Measurements from ENCODE around the gene RICTOR.

RICTOR gene

DNA sequence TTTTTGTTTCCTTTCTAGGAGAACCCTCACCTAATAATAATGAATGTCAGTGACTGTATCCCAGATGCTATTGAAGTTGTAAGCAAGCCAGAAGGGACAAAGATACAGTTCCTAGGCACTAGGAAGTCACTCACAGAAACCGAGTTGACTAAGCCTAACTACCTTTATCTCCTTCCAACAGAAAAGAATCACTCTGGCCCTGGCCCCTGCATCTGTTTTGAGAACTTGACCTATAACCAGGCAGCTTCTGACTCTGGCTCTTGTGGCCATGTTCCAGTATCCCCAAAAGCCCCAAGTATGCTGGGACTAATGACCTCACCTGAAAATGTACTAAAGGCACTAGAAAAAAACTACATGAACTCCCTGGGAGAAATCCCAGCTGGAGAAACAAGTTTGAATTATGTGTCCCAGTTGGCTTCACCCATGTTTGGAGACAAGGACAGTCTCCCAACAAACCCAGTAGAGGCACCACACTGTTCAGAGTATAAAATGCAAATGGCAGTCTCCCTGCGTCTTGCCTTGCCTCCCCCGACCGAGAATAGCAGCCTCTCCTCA lies 141.3 kb downstream of the RICTOR start:
- no peak for DNase-seq (ENCODE audit: low read depth)

DNA sequence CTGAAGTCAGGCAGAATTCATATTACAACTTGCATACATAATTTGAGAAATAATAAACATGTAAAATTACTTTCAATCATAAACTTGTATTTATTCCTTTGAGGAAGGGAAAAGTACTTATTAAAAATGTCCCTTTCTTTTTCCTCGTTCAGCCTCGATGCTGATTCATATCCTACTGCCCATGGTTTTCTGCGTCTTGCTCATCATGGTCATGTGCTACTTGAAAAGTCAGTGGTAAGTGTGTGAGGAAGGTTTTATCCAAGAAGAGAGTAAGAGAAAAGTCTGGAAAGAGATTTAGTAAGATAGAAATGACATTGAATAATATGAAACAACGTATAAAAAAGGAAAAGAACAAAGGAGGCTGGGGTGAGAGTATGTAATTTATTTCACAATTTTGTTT lies 142.5 kb downstream of the RICTOR start:
- DNase-seq (ENCODE audit: low read depth): no peak

DNA sequence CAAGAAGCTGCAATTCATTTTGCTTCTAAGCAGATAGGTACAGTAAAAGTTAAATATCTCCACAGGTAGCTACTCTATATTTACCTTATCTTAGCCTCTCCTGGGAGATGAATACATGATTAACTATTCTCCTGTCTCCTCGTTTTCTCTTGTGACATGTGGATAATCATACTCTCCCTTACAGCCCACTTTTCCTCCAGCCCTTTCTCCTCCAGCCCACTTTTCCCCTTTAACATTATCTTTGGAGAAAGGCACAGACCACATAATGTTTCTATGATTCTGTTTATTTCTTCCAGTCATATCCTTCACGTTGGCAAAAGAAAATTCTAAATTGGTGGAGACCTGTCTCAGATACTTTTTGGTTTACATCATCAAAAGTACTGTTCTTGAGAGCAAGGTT lies 144.4 kb downstream of the RICTOR start:
- DNase-seq (ENCODE audit: low read depth): no peak

DNA sequence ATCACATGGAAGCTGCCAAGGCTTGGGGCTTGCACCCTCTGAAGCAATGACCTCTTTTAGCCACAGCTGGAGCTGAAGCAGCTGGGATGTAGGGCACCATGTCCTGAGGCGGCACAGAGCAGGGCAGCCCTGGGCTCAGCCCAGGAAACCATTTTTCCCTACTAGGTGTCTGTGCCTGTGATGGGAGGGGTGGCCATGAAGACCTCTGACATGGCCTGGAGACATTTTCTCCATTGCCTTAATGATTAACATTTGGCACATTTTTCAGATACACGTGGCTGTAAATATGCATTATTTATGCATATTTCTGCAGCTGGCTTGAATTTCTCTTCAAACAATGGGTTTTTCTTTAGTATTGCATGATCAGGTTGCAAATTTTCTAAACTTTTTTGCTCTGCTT lies 146.7 kb downstream of the RICTOR start:
- DNase-seq (ENCODE audit: low read depth): no peak

DNA sequence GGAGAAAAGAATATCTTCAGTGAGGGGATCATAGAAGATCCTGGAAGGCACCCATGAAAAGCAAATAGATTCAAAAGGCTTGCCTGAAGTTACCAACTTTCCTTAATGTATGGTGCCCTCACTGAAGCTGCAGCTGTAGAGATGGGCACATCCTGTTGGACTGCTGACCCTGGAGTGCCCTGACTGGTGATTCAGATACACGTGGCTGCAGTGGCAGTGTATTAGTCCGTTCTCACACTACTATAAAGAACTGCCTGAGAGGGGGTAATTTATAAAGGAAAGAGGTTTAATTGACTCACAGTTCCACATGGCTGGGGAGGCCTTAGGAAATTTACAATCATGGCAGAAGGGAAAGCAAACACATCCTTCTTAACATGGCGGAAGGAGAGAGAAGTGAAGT lies 148.1 kb downstream of the RICTOR start:
- DNase-seq (ENCODE audit: low read depth): no peak

DNA sequence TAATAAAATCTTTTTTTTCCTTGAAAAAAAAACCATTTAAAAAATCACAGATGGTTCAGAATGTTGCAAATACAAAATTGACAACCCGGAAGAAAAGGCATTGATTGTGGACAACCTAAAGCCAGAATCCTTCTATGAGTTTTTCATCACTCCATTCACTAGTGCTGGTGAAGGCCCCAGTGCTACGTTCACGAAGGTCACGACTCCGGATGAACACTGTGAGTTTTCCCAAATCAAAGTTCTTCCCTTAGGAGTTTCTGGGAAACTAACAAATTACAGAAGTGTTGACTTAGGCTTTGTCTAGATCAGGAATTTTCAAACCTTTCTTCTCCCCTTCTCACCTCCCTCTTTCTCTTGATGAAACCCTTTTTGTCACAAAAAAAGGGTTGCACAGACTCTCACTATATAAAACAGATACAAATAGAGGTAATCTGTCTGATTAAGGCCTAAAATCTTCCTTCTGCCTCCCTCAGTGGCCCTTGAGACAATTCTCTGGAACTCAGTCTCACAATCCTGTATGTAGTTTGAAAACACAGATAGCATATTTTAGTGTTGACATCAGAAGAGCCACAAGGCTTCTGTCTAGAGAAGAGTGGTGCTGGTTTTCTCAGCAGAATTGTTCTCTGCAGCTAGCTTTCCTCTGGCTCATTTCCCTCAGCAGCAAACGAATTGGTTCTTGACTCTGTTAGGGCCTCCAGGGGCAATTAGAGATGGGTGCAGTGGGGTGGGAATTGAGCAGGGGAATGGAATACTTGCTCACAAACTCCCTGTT lies 148.9 kb downstream of the RICTOR start:
- DNase-seq (ENCODE audit: low read depth): no peak

DNA sequence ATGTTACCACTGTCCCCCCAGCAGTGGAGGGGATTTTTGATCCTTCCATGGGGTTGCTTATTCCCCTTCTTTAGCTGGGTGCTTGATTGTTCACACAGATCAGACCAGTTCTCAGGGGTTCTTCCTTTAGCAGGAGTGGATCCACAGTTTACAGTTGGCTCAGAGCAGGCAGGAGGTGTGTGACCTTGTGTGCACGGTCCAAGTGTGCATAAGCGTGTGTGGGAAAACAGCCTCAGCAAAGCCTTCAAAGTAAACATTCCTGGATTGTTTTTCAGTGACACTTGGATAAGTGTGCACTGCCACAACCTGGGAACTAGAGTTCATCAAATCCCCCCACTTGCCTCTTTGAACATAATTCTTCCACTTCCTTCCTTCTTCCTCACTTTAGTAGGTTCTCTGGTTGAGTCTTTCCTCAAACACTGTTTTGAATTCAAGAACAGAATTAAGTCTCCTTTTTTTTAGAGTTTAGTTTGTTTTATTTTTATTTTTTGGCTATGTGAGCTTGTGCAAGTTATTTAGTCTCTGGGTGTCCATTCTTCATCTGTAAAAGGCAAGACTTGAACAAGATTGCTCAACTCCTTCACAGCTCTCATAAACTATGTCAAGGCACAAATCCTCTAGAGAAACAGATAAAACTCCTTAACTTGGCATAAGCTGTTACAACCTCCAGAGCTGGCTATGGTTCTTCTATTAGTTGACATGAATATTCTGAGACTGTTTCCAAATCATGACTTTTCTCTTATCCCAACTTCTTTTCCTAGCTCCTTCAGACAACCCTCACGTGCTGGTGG lies 150.3 kb downstream of the RICTOR start:
- no peak for DNase-seq (ENCODE audit: low read depth)

DNA sequence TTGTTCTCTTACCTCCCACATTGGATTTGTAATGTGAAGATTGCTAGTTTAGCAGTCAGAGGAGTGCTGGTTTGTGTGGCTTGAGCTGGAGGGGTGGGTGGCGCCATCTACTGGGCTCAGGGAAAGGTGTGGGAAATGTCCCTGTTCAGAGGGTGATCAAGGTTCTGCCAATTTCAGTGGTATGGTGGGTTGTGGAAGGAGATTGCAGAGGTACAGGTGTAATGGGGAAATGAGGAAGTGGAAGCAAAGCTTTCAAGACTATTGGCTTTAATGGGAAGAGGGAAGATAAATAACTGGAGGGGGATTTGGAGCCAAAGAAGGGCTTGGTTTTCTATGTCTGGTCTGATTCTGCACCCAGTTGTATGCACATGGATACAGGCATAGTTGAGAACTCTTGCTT lies 152.0 kb downstream of the RICTOR start:
- peak; percentile 14 for DNase-seq (ENCODE audit: low read depth)

DNA sequence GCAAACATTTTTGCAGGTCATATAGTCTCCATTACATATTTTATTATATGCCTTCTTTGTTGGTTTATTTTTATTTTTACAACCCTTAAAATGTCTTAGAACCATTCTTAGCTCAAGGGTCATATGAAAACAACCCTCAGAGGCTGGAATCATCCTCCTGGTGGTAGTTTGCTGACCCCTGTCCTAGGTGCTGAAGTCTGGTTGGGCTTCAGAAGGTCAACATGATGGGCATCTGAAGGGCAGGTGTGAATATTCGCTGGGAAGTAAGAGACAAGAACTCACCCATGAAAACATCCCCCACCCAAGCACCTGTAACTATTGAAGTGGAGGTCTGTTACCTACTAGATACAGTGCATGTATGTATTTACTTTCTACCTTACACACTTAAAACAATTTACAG lies 153.0 kb downstream of the RICTOR start:
- DNase-seq (ENCODE audit: low read depth): no peak

DNA sequence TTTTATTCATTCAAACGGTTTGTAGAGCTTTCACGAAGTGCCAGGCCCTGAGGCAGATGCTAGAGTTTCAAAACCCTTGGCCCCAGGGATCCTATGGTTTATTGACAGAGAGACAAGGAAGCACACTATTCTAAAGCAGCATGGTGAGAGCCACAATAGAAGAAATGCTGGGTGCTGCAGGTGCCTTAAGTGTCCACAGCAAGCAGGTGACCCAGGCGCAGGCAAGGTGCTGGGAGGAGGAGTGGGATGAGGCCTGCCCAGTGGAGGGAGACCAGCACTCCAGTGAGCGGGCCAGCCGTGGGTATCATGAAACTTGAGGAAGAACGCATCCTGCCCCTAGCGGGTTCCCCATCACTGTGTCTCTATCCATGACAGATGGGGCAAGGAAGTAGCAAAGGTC lies 157.4 kb downstream of the RICTOR start:
- no peak for DNase-seq (ENCODE audit: low read depth)

DNA sequence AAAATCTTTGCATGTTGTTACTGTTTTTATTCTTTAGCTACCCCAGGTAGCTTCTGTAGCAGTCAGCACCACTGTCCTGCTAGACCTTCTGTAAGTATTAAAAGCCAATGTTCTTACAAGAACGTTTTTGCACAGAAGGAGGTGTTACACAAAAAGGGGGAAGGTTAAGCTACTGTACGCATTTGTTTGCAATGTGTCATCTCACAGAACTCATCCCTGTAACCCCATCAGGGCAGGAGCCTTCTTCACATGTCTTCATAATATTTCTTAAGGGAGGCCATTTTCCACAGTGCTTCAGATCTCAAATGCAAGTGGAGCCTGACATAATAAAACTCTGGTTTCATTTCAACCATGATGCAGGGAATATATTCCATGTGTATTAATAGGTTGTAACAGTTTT lies 160.5 kb downstream of the RICTOR start:
- DNase-seq (ENCODE audit: low read depth): no peak

DNA sequence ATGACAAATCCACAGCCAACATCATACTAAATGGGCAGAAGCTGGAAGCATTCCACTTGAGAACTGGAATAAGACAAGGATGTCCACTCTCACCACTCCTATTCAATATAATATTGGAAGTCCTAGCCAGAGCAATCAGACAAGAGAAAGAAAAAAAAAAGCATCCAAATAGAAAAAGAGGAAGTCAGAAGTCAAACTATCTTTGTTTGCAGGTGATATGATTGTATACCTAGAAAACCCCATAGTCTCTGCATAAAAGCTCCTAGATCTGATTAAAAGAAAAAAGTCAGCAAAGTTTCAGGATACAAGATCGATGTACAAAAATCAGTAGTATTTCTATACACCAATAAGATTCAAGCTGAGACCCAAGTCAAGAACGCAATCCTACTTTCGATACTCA lies 162.3 kb downstream of the RICTOR start:
- no peak for DNase-seq (ENCODE audit: low read depth)

DNA sequence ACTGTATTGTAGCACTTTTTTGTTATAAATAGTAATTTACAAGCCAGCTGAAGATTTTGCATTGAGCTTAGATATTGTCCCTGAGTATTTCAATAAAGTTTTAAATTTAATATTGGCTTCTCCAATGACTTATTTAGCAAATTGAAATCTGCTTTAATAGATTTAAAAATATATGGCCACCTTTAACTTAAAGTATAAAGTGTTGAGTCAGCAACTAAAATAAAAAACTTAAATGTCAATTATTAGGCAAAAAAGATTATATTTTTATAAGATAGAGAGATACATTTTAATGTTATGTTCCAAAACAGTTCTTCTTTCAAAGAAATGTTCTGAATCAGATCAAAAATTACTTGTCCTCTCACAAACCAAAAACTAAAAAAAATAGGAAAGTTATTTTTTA lies 167.7 kb downstream of the RICTOR start:
- DNase-seq (ENCODE audit: low read depth): no peak

DNA sequence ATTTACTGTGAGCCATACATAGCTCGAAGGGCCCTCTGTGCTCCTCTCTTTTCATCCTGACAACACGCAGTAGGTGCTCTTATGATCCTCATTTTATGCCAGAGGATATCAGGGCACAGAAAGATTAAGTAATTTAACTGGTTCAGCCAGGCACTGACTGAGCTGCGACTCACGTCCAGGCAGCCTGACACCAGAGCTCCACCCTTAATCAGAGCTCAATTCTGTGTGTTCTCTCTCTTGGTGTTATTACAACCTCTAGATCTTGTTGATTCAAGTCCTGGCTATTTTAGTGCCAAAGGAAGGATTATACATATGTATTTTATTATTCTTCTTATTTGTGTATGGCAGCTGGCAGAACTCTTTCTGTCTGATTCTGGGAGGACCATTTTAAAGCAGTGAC lies 168.7 kb downstream of the RICTOR start:
- DNase-seq (ENCODE audit: low read depth): no peak

DNA sequence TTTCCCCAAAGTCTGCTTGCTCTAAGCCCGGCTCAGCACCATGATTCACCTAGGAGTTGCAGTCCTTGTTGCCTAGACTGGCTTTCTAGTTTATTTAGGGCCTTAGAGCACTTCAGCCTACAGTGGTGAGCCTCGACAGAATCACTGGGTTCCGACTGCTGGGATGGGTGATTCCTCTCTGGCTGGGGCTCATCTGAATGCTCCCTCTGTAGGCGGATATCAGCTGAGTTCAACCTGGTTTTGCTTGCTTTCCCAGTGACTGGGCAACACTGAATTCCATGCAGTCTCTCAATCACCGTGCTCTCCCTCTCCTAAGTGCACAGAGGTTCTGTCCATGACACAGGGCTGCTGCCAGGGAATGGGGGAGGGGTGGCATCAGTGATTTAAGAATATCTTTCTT lies 174.3 kb downstream of the RICTOR start:
- DNase-seq (ENCODE audit: low read depth): no peak

DNA sequence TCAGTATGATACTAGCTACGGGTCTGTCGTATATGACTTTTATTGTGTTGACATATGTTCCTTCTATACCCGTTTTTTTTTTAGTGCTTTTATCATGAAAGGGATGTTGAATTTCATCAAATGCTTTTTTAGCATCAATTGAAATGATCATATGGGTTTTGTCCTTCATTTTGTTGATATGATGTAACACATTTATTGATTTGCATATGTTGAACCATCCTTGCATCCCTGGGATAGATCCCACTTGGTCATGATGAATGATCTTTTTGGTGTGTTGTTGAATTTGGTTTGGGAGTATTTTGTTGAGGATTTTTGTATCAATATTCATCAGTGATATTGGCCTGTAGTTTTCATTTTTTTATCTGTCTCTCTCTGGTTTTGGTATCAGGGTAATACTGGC lies 177.4 kb downstream of the RICTOR start:
- no peak for DNase-seq (ENCODE audit: low read depth)

DNA sequence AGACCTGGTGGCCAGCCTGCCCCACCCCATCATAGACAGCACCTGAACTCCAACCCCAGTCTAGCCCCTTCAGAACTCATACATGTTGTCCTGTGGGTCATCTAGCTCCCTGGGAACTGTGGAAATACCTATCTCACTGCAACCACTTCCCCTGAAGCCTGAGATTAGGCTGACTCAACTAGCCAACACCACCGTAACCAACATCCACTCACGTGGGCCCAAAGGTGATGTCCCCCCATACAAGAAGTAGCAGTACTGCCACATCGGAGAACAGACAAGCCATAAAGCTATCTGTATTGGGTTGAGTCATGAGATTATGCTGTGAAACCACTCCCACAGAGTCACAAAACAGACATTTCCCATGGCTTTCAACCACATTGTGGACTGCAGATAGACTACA lies 181.8 kb downstream of the RICTOR start:
- no peak for DNase-seq (ENCODE audit: low read depth)

DNA sequence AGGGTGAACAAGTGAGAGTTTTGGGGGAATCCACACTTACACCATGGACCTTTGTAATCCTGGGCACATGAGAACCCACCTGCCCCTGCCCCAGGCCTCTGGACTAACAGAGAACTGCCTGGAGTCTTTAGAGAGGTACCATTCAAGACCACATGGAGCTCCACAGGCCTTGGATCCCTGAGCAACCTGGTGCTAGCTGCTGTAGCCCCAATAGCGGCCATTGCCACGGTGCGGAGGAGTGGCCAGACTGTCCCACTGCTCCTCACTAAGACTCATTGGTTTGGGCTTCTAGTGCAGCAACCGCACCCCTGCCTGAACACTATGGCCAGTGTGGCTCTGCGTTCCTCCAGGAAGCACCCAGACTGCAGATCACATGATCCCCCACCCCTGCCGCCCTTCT lies 182.6 kb downstream of the RICTOR start:
- DNase-seq (ENCODE audit: low read depth): no peak

DNA sequence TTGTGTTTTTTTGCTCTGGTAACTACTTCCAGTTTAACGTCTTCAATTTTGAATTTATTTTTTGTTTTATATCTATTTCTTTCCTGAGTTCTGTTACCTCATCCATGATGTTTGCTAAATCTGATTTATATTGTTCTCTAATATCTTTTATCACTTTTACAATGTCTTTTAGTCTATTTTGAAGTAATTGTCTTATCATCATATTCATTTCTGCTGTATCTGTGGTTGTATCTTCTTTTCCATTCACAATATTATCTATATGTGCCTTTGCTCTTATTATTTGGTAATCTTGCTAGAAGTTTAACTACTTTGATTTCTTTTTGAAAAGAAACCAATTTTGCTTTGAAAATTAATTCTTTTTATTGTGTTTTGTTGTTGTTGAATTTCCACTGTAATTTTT lies 184.8 kb downstream of the RICTOR start:
- DNase-seq (ENCODE audit: low read depth): no peak

DNA sequence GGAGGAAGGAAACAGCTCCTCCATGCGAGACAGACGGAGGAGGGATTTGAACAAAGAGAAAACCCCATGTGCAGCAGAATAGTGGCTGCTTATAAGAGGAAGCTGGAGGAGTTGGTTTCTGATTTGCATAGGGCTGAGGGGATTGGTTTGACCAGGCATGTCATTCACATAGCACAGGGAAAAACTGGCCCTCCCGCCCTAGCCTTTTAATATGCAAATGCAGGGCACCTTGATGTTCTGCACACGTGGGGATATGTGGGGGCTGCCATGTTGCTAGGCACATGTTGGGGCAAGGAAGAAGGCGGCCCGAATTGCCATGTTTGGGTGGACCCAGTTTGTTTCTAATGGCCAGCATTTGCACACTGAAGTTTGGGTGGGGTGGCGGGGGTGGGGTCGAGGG lies 186.2 kb downstream of the RICTOR start:
- no peak for DNase-seq (ENCODE audit: low read depth)
